ENCODE data around the gene DRD3. TPM values are rescaled to one million over a fixed set of nuclear protein-coding genes. Genes with fewer than 3 reads are reported as not detected.

Gene DRD3
- polyA plus RNA-seq, 1 donor from 2014 or later, result not detected

DNA sequence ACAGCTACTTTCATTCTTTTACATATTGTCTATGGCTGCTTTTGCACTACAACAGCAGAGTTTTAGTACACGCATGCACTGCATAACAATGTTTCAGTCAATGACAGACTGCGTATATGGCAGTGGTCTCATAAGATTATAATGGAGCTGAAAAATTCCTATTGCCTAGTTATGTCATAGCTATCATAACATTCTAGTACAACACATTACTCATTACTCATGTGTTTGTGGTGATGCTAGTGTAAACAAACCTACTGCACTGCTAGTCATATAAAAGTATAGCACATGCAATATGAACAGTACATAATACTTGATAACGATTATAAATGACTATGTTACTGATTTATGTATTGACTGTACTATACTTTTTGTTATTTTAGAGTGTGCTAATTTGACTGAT, 74.4 kb downstream of the DRD3 start:
- Histone ChIP-seq H3K27ac (ENCODE audit: low read length) (no peak overlapping the region), H3K4me2 (ENCODE audit: low read length) (no peak overlapping the region), H3K36me3 (ENCODE audit: insufficient read depth, low read length) (no peaks in the 10 kb centered on the region), H2AFZ (ENCODE audit: low read depth, low read length) (no peak overlapping the region), H4K20me1 (ENCODE audit: insufficient read depth) (no peaks in the 10 kb centered on the region), H3K9me3 (ENCODE audit: low read length) (no peaks in the 10 kb centered on the region), H3K9ac (ENCODE audit: low read length) (no peak overlapping the region), H3F3A (ENCODE audit: insufficient read depth, low read length, poor library complexity, severe bottlenecking) (no peaks in the 10 kb centered on the region), H3K4me3 (ENCODE audit: low read length) (no peak overlapping the region), H3K27me3 (ENCODE audit: insufficient read depth, low read depth, low read length) (no peaks in the 10 kb centered on the region), H3K9me2 (ENCODE audit: insufficient read depth, low read length) (no peaks in the 10 kb centered on the region), H3K79me2 (replicated peaks; ENCODE audit: insufficient read depth, low read length) (no peaks in the 10 kb centered on the region)
- TF ChIP-seq MXI1 (conservative IDR thresholded peaks at IDR 0.05; ENCODE audit: poor library complexity, severe bottlenecking) (no peak), REST (IDR thresholded peaks at IDR 0.05; ENCODE audit: borderline replicate concordance) (no peak), EP300 (conservative IDR thresholded peaks at IDR 0.05; ENCODE audit: poor library complexity, severe bottlenecking) (no peak), POLR2AphosphoS5 (IDR thresholded peaks at IDR 0.05) (no peak), SMC3 (conservative IDR thresholded peaks at IDR 0.05; ENCODE audit: poor library complexity) (no peak), EZH2 (IDR thresholded peaks at IDR 0.05; ENCODE audit: borderline replicate concordance, insufficient read depth, low read length, poor library complexity, severe bottlenecking) (no peak), TAF1 (IDR thresholded peaks at IDR 0.05; ENCODE audit: low read depth) (no peak), RAD21 (conservative IDR thresholded peaks at IDR 0.05) (no peak)
- TF ChIP-seq, protein P1, sequence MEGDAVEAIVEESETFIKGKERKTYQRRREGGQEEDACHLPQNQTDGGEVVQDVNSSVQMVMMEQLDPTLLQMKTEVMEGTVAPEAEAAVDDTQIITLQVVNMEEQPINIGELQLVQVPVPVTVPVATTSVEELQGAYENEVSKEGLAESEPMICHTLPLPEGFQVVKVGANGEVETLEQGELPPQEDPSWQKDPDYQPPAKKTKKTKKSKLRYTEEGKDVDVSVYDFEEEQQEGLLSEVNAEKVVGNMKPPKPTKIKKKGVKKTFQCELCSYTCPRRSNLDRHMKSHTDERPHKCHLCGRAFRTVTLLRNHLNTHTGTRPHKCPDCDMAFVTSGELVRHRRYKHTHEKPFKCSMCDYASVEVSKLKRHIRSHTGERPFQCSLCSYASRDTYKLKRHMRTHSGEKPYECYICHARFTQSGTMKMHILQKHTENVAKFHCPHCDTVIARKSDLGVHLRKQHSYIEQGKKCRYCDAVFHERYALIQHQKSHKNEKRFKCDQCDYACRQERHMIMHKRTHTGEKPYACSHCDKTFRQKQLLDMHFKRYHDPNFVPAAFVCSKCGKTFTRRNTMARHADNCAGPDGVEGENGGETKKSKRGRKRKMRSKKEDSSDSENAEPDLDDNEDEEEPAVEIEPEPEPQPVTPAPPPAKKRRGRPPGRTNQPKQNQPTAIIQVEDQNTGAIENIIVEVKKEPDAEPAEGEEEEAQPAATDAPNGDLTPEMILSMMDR (IDR thresholded peaks at IDR 0.05; ENCODE audit: poor library complexity, severe bottlenecking), result no peak

DNA sequence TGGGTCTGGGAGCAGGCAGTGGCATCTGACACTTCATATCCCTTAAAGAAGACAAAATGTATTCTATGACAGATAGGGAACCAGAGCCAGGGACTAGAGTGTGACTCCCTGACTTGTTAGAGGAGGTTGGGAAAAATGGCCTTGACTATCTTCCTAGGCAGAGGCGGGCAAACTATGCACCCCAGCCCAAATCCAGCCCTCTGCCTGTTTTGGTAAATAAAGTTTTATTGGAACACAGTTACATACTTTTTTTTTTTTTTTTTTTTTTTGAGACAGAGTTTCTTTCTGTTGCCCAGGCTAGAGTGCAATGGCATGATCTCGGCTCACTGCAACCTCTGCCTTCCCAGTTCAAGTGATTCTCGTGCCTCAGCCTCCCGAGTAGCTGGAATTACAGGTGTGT, 75.0 kb downstream of the DRD3 start:
- no peak overlapping the region for H3K4me3 ChIP-seq (ENCODE audit: low read length)
- no peaks in the 10 kb centered on the region for H3F3A ChIP-seq (ENCODE audit: insufficient read depth, low read length, poor library complexity, severe bottlenecking)
- no peak overlapping the region for H3K4me2 ChIP-seq (ENCODE audit: low read length)
- no peak overlapping the region for H3K9ac ChIP-seq (ENCODE audit: low read length)
- no peaks in the 10 kb centered on the region for H3K36me3 ChIP-seq (ENCODE audit: insufficient read depth, low read length)
- H3K27me3 ChIP-seq (ENCODE audit: insufficient read depth, low read depth, low read length), result no peaks in the 10 kb centered on the region
- H4K20me1 ChIP-seq (ENCODE audit: insufficient read depth), result no peaks in the 10 kb centered on the region
- no peak overlapping the region for H2AFZ ChIP-seq (ENCODE audit: low read depth, low read length)
- no peaks in the 10 kb centered on the region for H3K9me3 ChIP-seq (ENCODE audit: low read length)
- TF ChIP-seq REST (IDR thresholded peaks at IDR 0.05; ENCODE audit: borderline replicate concordance) (no peak), TAF1 (IDR thresholded peaks at IDR 0.05; ENCODE audit: low read depth) (no peak), EZH2 (IDR thresholded peaks at IDR 0.05; ENCODE audit: borderline replicate concordance, insufficient read depth, low read length, poor library complexity, severe bottlenecking) (no peak), POLR2AphosphoS5 (IDR thresholded peaks at IDR 0.05) (no peak), MXI1 (conservative IDR thresholded peaks at IDR 0.05; ENCODE audit: poor library complexity, severe bottlenecking) (no peak), EP300 (conservative IDR thresholded peaks at IDR 0.05; ENCODE audit: poor library complexity, severe bottlenecking) (no peak), RAD21 (conservative IDR thresholded peaks at IDR 0.05) (no peak), SMC3 (conservative IDR thresholded peaks at IDR 0.05; ENCODE audit: poor library complexity) (no peak)
- TF ChIP-seq, protein P1 (IDR thresholded peaks at IDR 0.05; ENCODE audit: poor library complexity, severe bottlenecking), result no peak
- no peak overlapping the region for H3K27ac ChIP-seq (ENCODE audit: low read length)
- H3K9me2 ChIP-seq (ENCODE audit: insufficient read depth, low read length), result no peaks in the 10 kb centered on the region
- H3K79me2 ChIP-seq (replicated peaks; ENCODE audit: insufficient read depth, low read length), result no peaks in the 10 kb centered on the region
